KMS-11 (cell line): ENCODE data around the gene PRIMA1.

Source experiments
- H2AFZ ChIP-seq: fragments of 200-600 bp; sonication (generic); 2 replicates; pipeline ENCODE4 v1.6.1; 2016; ENCODE audit warnings: antibody characterized with exemption, mixed run types, low read depth
- H3K27ac ChIP-seq: fragments of 200-600 bp; sonication (generic); 2 replicates; pipeline ENCODE4 v1.6.1; 2016; ENCODE audit warnings: mild to moderate bottlenecking, mixed run types
- H3K27me3 ChIP-seq: fragments of 200-600 bp; sonication (generic); 2 replicates; pipeline ENCODE4 v1.6.1; 2017; ENCODE audit warnings: mild to moderate bottlenecking, low read depth, mixed run types, moderate library complexity; ENCODE audit not compliant: insufficient read depth
- H3K36me3 ChIP-seq: fragments of 200-600 bp; sonication (generic); 2 replicates; pipeline ENCODE4 v1.6.1; 2017; ENCODE audit warnings: mild to moderate bottlenecking, mixed run types; ENCODE audit not compliant: insufficient read depth
- H3K4me1 ChIP-seq: fragments of 200-600 bp; sonication (generic); 2 replicates; pipeline ENCODE4 v1.6.1; 2016; ENCODE audit warnings: mild to moderate bottlenecking, low read depth, mixed run types; ENCODE audit not compliant: poor library complexity, severe bottlenecking
- H3K4me2 ChIP-seq: fragments of 200-600 bp; sonication (generic); 2 replicates; pipeline ENCODE4 v1.7.0; 2016; ENCODE audit warnings: mild to moderate bottlenecking, mixed run types
- H3K4me3 ChIP-seq: fragments of 200-600 bp; sonication (generic); IDR thresholded peaks from 2 replicates; pipeline ENCODE4 v1.6.1; 2017; ENCODE audit warnings: low read depth, low read length, mixed read lengths; ENCODE audit not compliant: insufficient read depth
- H3K79me2 ChIP-seq: fragments of 200-600 bp; sonication (generic); 2 replicates; pipeline ENCODE4 v1.6.1; 2016; ENCODE audit warnings: low read depth, mixed run types; ENCODE audit not compliant: insufficient read depth
- H3K9ac ChIP-seq: fragments of 200-600 bp; sonication (generic); 2 replicates; pipeline ENCODE4 v1.6.1; 2016; ENCODE audit warnings: mild to moderate bottlenecking, mixed run types
- H4K20me1 ChIP-seq: fragments of 200-600 bp; sonication (generic); 2 replicates; pipeline ENCODE4 v1.6.1; 2016; ENCODE audit warnings: mild to moderate bottlenecking, mixed run types; ENCODE audit not compliant: insufficient read depth
- TF ChIP-seq, protein P1 (sequence below): fragments of 200-600 bp; sonication (generic); conservative IDR thresholded peaks from 2 replicates; pipeline ENCODE4 v1.6.1; 2017; ENCODE audit warnings: low read depth, mild to moderate bottlenecking, antibody characterized with exemption, low read length, moderate library complexity, mixed read lengths

The PRIMA1 gene

DNA sequence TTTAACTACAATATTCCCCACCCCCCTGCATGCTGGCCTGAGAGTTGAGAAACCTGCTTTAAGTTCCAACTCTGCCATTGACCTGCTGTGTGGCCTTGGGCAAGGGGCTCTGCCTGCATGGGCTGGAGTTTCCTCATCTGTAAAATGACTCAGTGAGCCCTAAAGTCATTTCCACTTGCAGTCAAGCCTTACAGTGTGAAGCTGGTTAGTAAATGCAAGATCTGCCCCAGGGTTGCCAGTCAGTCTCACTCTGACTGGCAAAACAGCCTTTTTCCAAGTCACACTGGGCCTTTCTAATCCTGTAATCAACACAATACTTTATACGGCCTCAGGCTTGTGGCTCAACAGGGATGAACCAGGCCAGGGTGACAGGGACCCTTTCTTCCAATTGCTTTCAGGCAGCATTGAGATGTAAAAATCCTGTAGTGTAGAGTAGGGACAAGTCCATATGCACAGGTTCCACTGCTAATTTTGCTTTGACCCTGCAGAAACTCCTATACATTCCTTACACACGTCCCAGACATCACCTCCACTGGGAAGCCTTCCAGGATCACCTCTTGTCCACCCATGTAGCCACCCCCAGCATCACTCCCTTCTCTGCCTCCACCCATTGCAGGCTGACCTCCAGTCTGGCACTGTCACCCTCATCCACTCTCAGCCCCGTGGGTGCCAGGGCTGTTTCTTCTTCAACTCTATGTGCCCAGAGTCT, 42.6 kb upstream of the PRIMA1 start:
- no peak overlapping the region for H3K4me2 ChIP-seq
- no peak overlapping the region for H3K27ac ChIP-seq
- H3K27me3 ChIP-seq, result no peaks in the 10 kb centered on the region
- no peak overlapping the region for H2AFZ ChIP-seq
- H3K9ac ChIP-seq, result no peak overlapping the region
- TF ChIP-seq, protein P1, sequence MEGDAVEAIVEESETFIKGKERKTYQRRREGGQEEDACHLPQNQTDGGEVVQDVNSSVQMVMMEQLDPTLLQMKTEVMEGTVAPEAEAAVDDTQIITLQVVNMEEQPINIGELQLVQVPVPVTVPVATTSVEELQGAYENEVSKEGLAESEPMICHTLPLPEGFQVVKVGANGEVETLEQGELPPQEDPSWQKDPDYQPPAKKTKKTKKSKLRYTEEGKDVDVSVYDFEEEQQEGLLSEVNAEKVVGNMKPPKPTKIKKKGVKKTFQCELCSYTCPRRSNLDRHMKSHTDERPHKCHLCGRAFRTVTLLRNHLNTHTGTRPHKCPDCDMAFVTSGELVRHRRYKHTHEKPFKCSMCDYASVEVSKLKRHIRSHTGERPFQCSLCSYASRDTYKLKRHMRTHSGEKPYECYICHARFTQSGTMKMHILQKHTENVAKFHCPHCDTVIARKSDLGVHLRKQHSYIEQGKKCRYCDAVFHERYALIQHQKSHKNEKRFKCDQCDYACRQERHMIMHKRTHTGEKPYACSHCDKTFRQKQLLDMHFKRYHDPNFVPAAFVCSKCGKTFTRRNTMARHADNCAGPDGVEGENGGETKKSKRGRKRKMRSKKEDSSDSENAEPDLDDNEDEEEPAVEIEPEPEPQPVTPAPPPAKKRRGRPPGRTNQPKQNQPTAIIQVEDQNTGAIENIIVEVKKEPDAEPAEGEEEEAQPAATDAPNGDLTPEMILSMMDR, result no peak
- no peaks in the 10 kb centered on the region for H3K36me3 ChIP-seq
- H4K20me1 ChIP-seq, result no peaks in the 10 kb centered on the region
- H3K4me1 ChIP-seq, result no peaks in the 10 kb centered on the region
- no peaks in the 10 kb centered on the region for H3K79me2 ChIP-seq
- no peak overlapping the region for H3K4me3 ChIP-seq

DNA sequence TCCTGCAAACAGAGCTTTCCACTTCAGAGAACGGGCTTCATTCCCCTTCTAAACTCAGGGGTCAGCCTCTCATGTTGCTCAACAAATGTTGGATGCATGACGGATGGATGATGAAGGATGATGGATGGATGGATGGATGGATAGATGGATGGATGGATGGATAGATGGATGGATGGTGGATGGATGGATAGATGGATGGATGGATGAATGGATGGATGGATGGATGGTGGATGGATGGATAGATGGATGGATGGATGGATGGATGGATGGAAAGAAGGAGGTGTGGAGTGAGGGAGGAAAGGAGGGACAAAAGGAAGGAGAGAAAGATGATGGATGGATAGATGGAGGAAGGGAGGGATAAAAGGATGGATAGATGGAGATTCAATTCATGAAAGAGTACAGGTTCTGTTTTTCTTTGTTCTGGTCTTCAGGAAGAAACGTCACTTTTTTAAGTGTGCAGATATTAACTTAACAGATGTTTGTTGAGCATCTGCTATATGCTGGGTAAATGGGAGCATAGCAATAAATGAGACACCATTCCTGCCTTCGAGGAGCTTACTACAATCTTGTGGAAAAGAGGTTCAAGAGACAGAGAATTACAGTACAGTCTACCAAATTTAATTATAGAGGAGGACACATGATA, 41.7 kb upstream of the PRIMA1 start:
- H3K4me3 ChIP-seq, result no peak overlapping the region
- H4K20me1 ChIP-seq, result no peaks in the 10 kb centered on the region
- no peak overlapping the region for H3K4me2 ChIP-seq
- H3K36me3 ChIP-seq, result no peaks in the 10 kb centered on the region
- H3K4me1 ChIP-seq, result no peaks in the 10 kb centered on the region
- no peak overlapping the region for H3K9ac ChIP-seq
- H3K79me2 ChIP-seq, result no peaks in the 10 kb centered on the region
- no peak overlapping the region for H2AFZ ChIP-seq
- TF ChIP-seq, protein P1, result no peak
- H3K27ac ChIP-seq, result no peak overlapping the region
- no peaks in the 10 kb centered on the region for H3K27me3 ChIP-seq

DNA sequence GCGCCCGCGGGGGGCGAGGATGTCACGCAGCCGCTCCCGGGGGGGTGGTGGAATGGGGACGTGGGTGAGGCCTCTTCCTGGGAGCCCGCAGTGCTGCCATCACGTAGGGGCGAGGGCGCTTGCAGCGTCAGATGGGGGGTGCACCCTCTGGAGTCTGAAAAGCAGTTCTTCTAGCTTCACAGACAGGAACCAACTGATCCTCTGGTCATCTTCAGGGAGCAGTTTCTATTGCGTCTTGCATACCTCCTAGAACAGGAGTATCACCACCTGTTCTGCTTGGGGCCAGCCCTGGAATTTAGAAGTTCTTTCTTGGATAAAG, 36.9 kb upstream of the PRIMA1 start:
- Histone ChIP-seq H4K20me1 (no peaks in the 10 kb centered on the region), H3K4me3 (no peak overlapping the region), H3K36me3 (no peaks in the 10 kb centered on the region), H3K79me2 (no peaks in the 10 kb centered on the region), H3K27me3 (no peaks in the 10 kb centered on the region), H3K27ac (no peak overlapping the region), H3K4me1 (no peaks in the 10 kb centered on the region), H2AFZ (no peak overlapping the region), H3K4me2 (no peak overlapping the region), H3K9ac (no peak overlapping the region)
- TF ChIP-seq, protein P1, result no peak

DNA sequence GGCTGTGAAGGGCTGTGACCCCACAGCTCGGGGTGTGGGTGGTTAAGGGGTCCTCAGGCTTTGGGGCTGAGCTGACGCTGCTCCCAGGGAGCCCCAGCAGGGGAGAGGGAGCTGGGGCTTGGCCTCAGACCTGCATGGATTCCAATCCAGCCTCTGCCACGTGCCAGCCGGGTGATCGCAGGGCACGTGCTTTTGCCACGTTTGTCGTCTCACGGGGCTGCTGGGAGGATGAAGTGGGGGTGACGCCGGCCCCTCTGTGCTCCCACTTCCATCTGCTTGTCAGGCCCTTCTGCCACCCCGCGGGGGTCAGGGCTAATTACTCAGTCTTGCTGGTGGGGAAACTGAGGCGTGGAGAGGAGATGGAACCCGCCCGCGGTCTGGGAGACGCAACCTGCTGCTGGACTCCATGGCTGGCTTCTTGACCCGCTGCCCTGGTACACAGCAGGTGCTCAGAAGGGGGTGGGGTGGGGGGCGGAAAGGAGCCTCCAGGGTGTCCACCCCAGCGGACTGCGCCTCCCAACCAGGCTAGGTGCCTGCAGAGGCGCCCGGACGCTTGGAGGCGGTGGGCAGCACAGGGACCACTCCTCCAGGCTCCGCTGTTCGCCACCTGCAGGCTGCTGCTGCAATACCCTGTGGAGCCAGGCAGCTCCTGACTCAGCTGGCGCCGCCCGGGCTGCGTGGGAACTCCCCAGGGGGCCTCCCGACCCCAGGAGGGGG, 36.4 kb upstream of the PRIMA1 start:
- Histone ChIP-seq H3K79me2 (no peaks in the 10 kb centered on the region), H3K4me2 (no peak overlapping the region), H3K27ac (no peak overlapping the region), H3K4me1 (no peaks in the 10 kb centered on the region), H2AFZ (no peak overlapping the region), H3K36me3 (no peaks in the 10 kb centered on the region), H4K20me1 (no peaks in the 10 kb centered on the region), H3K4me3 (no peak overlapping the region), H3K9ac (no peak overlapping the region), H3K27me3 (no peaks in the 10 kb centered on the region)
- TF ChIP-seq, protein P1, result no peak
